ES-I3 (cell line): ENCODE data around the gene FOXQ1.

ENCODE experiments used
- H3K36me3 ChIP-seq: 2 replicates; pipeline ENCODE4 v1.6.1; 2013; ENCODE audit warnings: mild to moderate bottlenecking, low read length, control low read depth, moderate library complexity; ENCODE audit not compliant: insufficient read depth
- H3K4me1 ChIP-seq: 2 replicates; pipeline ENCODE4 v1.6.1; 2013; ENCODE audit warnings: mild to moderate bottlenecking, control low read depth, low read length; ENCODE audit not compliant: insufficient read depth
- H3K9ac ChIP-seq: 2 replicates; pipeline ENCODE4 v1.6.1; 2013; ENCODE audit warnings: low read depth, mild to moderate bottlenecking, low read length, moderate library complexity
- H3K9me3 ChIP-seq: 2 replicates; pipeline ENCODE4 v1.6.1; 2013; ENCODE audit warnings: mild to moderate bottlenecking, low read length, moderate library complexity; ENCODE audit not compliant: control insufficient read depth, insufficient read depth

Gene FOXQ1

GRCh38 chr6:1280666-1281300, 31.1 kb upstream of the FOXQ1 start:
- no peaks in the 10 kb centered on the region for H3K4me1 ChIP-seq
- H3K36me3 ChIP-seq = no peaks in the 10 kb centered on the region
- no peak overlapping the region for H3K9ac ChIP-seq
- H3K9me3 ChIP-seq = 0 out of 2 replicates have a peak, but pooled peaks cover 3% of the 10 kb centered on the region

GRCh38 chr6:1281746-1282145, 30.2 kb upstream of the FOXQ1 start:
- Histone ChIP-seq H3K4me1 (no peaks in the 10 kb centered on the region), H3K9me3 (no peaks in the 10 kb centered on the region), H3K9ac (no peak overlapping the region), H3K36me3 (no peaks in the 10 kb centered on the region)

DNA sequence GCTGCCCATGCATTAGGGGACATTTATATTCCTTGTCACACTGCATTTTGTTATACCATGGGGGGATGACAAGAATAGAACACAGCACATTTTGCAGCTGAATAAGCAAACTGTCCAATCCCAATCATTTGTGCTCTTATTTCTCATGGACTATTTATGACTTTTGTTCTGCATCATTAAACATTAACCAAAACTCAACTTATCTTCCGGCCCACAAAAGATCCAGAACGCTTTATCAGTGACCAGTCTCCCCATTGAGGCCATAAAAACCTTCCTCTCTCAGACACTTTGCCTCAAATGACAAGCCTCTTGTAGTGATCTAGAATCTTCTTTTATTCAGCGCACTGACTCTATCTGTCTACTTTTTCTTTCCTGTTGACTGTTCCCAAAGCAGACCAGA, 28.4 kb upstream of the FOXQ1 start:
- no peaks in the 10 kb centered on the region for H3K4me1 ChIP-seq
- H3K9ac ChIP-seq = no peak overlapping the region
- no peaks in the 10 kb centered on the region for H3K9me3 ChIP-seq
- no peaks in the 10 kb centered on the region for H3K36me3 ChIP-seq

DNA sequence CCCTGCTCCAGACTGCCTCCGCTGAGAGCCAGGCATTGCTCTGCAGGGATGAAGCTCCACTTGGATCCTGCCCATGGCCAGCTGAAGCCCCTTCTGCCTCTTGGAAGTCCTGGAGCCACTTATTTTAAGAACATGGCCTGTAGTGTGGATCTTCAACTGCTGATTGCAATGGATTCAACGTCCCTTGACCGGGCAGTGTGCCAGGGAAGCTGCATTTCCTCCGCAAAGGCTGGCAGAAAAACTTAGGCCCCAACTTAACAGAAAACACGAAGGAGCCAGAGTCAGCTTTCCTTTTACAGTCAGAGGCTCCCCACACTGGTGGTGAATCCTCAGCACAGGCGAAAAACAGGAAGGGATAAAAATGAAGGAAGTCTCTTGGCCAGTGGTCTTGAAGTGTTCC, 26.3 kb upstream of the FOXQ1 start:
- no peak overlapping the region for H3K9ac ChIP-seq
- H3K4me1 ChIP-seq = no peaks in the 10 kb centered on the region
- H3K9me3 ChIP-seq = no peaks in the 10 kb centered on the region
- H3K36me3 ChIP-seq = no peaks in the 10 kb centered on the region

GRCh38 chr6:1285956-1286355, 25.9 kb upstream of the FOXQ1 start:
- Histone ChIP-seq H3K9ac (no peak overlapping the region), H3K36me3 (no peaks in the 10 kb centered on the region), H3K4me1 (no peaks in the 10 kb centered on the region), H3K9me3 (no peaks in the 10 kb centered on the region)

- Histone ChIP-seq H3K4me1 (no peaks in the 10 kb centered on the region), H3K9ac (no peak overlapping the region)
These were observed 24.8 kb upstream of the FOXQ1 start for GRCh38 chr6:1287103-1287591.

DNA sequence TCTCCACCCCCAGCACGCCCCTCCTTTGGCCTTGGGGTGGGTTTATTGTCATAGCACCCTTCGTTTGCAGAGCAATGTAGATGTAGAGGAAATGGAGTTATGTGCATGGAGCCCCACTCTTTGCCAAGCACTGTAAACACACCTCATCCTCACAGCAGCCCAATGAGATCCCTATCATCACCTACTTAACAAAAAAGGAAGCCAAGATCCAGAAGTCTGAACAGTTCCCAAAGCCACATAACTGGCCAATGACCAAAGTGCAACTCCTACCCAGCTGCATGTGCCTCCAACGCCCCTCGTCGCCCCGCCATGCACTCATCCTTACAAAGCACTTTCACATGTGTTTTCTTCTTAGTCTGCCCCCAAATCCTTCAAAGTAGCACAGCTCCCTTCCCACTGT, 21.8 kb upstream of the FOXQ1 start:
- Histone ChIP-seq H3K9ac (no peak overlapping the region), H3K36me3 (no peaks in the 10 kb centered on the region), H3K4me1 (no peaks in the 10 kb centered on the region)

More at GRCh38 chr6:1287103-1287591, 24.8 kb upstream of the FOXQ1 start:
- no peaks in the 10 kb centered on the region for H3K36me3 ChIP-seq
- no peaks in the 10 kb centered on the region for H3K9me3 ChIP-seq

GRCh38 chr6:1290805-1291204, 21.1 kb upstream of the FOXQ1 start:
- Histone ChIP-seq H3K9ac (no peak overlapping the region), H3K36me3 (no peaks in the 10 kb centered on the region), H3K9me3 (no peaks in the 10 kb centered on the region), H3K4me1 (no peaks in the 10 kb centered on the region)

More for the DNA sequence above, 21.8 kb upstream of the FOXQ1 start:
- no peaks in the 10 kb centered on the region for H3K9me3 ChIP-seq

DNA sequence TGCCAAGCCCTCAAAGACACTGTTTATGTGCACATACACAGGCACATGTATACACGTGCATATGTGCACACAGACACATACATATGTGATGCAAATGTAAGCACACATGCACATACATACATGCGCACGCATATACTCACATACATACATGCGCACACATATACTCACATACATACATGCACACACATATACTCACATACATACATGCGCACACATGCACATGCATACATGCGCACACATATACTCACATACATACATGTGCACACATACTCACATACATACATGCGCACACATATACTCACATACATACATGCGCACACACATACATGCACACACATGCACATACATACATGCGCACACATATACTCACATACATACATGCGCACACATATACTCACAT, 20.5 kb upstream of the FOXQ1 start:
- Histone ChIP-seq H3K9ac (no peak overlapping the region), H3K36me3 (no peaks in the 10 kb centered on the region), H3K4me1 (no peaks in the 10 kb centered on the region), H3K9me3 (no peaks in the 10 kb centered on the region)

GRCh38 chr6:1295420-1295819, 16.5 kb upstream of the FOXQ1 start:
- no peaks in the 10 kb centered on the region for H3K4me1 ChIP-seq
- H3K9me3 ChIP-seq = no peaks in the 10 kb centered on the region
- no peak overlapping the region for H3K9ac ChIP-seq
- no peaks in the 10 kb centered on the region for H3K36me3 ChIP-seq

DNA sequence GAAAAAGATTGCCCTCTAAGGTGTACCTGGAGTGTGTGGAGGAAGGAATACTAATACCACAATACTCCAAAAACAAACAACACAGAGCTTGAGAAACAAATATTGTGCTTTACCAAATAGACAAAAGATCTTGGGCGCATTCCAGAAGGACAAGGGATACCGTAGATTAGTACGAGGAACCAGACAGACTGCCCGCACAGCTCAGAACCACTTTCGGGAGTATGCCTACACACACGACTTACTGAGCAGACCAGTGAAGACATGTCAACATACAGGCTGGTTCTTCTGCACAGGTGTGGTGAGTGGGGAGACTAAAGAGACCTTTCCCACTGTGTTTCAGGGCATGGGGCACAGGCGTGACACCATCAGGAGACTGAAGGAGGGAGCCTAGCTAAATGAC, 15.8 kb upstream of the FOXQ1 start:
- Histone ChIP-seq H3K9me3 (no peaks in the 10 kb centered on the region), H3K4me1 (no peaks in the 10 kb centered on the region), H3K9ac (no peak overlapping the region), H3K36me3 (no peaks in the 10 kb centered on the region)

GRCh38 chr6:1296542-1296941, 15.4 kb upstream of the FOXQ1 start:
- no peaks in the 10 kb centered on the region for H3K36me3 ChIP-seq
- no peaks in the 10 kb centered on the region for H3K9me3 ChIP-seq
- no peak overlapping the region for H3K9ac ChIP-seq
- H3K4me1 ChIP-seq = no peaks in the 10 kb centered on the region

DNA sequence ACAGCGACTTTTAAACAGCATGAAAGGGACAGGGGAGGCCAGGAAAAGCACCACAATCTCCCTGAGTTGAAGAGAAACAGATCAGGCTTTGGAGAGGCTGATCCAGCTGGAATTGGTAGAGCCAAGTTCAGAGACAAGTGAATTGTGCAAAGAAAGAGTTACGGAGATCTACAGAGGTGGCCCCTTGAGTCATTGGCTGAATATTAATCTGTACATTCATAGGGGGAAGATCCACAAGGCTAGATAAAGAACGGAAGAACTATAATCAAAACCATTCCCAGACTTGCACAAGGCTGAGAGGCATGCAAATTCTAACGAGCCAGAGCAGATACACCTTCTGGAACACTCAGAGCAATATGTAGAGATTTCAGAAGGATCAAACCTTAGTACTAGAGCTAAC, 14.2 kb upstream of the FOXQ1 start:
- H3K9ac ChIP-seq = no peak overlapping the region
- no peaks in the 10 kb centered on the region for H3K4me1 ChIP-seq
- H3K36me3 ChIP-seq = no peaks in the 10 kb centered on the region
- H3K9me3 ChIP-seq = no peaks in the 10 kb centered on the region

GRCh38 chr6:1298768-1299167, 13.1 kb upstream of the FOXQ1 start:
- no peaks in the 10 kb centered on the region for H3K36me3 ChIP-seq
- H3K9ac ChIP-seq = no peak overlapping the region
- no peaks in the 10 kb centered on the region for H3K9me3 ChIP-seq
- no peaks in the 10 kb centered on the region for H3K4me1 ChIP-seq

GRCh38 chr6:1306133-1306532, 5.8 kb upstream of the FOXQ1 start:
- Histone ChIP-seq H3K9me3 (no peaks in the 10 kb centered on the region), H3K9ac (no peak overlapping the region), H3K4me1 (no peaks in the 10 kb centered on the region), H3K36me3 (no peaks in the 10 kb centered on the region)

GRCh38 chr6:1309366-1309765, 2.5 kb upstream of the FOXQ1 start:
- H3K9me3 ChIP-seq = no peaks in the 10 kb centered on the region
- H3K36me3 ChIP-seq = no peaks in the 10 kb centered on the region
- H3K9ac ChIP-seq = no peak overlapping the region
- H3K4me1 ChIP-seq = no peaks in the 10 kb centered on the region
